MCF 10A (cell line): ENCODE data around the gene DNASE1. TPM values are rescaled to one million over a fixed set of nuclear protein-coding genes. Genes with fewer than 3 reads are reported as not detected.
A peak's percentile ranks its signal among the peaks of the same experiment; 100 is the strongest.

Experiments used
- BruUV-seq: library from RNA; stranded (reverse); fragments of 400-500 nt; replicated peaks from 2 replicates; lab custom pipeline; 2021; lab: Mats Ljungman, UMichigan
- CTCF ChIA-PET: fragments of 300-600 bp; sonication (Branson Sonifier 250); formaldehyde crosslinking; extraction: SDS; loops from one replicate; lab custom pipeline; 2021; ENCODE audit warnings: antibody characterized with exemption, inconsistent platforms; lab: Yijun Ruan, JAX
- POLR2A ChIA-PET: fragments of 300-600, 350-650 bp; sonication (Branson Sonifier 250); formaldehyde crosslinking; extraction: SDS; loops from one replicate; lab custom pipeline; 2020; ENCODE audit warnings: antibody characterized with exemption, inconsistent platforms; lab: Yijun Ruan, JAX
- DNase-seq: peaks from one replicate; pipeline ENCODE4 v3.0.0-alpha.2; 2018; ENCODE audit not compliant: unreplicated experiment
- H3K27ac Mint-ChIP-seq: one replicate; pipeline ENCODE4 v1.8.0; 2022; ENCODE audit warnings: mild to moderate bottlenecking, low read depth, mixed read lengths; ENCODE audit not compliant: unreplicated experiment
- H3K27me3 Mint-ChIP-seq: one replicate; pipeline ENCODE4 v1.8.0; 2022; ENCODE audit warnings: mixed read lengths; ENCODE audit not compliant: insufficient read depth, unreplicated experiment
- H3K36me3 Mint-ChIP-seq: one replicate; pipeline ENCODE4 v1.8.0; 2022; ENCODE audit warnings: mild to moderate bottlenecking, moderate library complexity, mixed read lengths; ENCODE audit not compliant: insufficient read depth, unreplicated experiment
- H3K4me1 Mint-ChIP-seq: one replicate; pipeline ENCODE4 v1.8.0; 2022; ENCODE audit warnings: mixed read lengths; ENCODE audit not compliant: insufficient read depth, unreplicated experiment
- H3K4me3 Mint-ChIP-seq: one replicate; pipeline ENCODE4 v1.8.0; 2022; ENCODE audit warnings: mild to moderate bottlenecking, moderate library complexity, mixed read lengths; ENCODE audit not compliant: unreplicated experiment
- H3K9me3 Mint-ChIP-seq: one replicate; pipeline ENCODE4 v1.8.0; 2022; ENCODE audit warnings: mixed read lengths; ENCODE audit not compliant: unreplicated experiment
- intact Hi-C: fragments of 100-400 bp; cut with micrococcal nuclease; formaldehyde crosslinking; loops from 2 replicates; pipeline ENCODE4 v1.14.1; 2022
- total RNA-seq: library from RNA; stranded (reverse); gene quantifications from 2 replicates; pipeline ENCODE4 v1.2.3, GENCODE V29; 2022
- TF ChIP-seq, protein P1 (sequence below): fragments of 200-600 bp; IDR thresholded peaks from one replicate; pipeline ENCODE4 v1.8.0; 2022; ENCODE audit warnings: antibody characterized with exemption, mild to moderate bottlenecking; ENCODE audit not compliant: unreplicated experiment

Gene DNASE1
- total RNA-seq, 1 experiment from 2014 or later, result 11.4 TPM

DNA sequence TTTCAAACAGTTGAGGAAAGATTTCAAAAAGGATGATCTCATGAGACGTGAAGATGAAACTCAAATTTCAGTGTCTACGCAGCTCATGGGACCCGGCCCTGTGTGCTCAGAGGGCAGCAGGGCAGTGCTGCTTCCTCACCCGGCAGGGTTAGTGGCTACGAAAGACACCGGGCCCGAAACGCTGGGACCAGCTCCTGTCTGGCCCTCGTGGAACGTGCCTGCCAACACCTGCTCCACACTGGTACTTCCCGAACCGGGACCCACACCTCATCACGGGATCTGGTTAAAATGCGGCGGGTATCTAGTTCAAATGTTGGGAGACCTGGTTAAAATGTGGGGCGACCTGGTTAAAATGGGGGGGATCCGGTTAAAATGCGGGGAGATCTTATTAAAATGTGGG, 18.7 kb downstream of the DNASE1 start:
- TF ChIP-seq, protein P1, sequence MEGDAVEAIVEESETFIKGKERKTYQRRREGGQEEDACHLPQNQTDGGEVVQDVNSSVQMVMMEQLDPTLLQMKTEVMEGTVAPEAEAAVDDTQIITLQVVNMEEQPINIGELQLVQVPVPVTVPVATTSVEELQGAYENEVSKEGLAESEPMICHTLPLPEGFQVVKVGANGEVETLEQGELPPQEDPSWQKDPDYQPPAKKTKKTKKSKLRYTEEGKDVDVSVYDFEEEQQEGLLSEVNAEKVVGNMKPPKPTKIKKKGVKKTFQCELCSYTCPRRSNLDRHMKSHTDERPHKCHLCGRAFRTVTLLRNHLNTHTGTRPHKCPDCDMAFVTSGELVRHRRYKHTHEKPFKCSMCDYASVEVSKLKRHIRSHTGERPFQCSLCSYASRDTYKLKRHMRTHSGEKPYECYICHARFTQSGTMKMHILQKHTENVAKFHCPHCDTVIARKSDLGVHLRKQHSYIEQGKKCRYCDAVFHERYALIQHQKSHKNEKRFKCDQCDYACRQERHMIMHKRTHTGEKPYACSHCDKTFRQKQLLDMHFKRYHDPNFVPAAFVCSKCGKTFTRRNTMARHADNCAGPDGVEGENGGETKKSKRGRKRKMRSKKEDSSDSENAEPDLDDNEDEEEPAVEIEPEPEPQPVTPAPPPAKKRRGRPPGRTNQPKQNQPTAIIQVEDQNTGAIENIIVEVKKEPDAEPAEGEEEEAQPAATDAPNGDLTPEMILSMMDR, result no peak
- Mint-ChIP-seq H3K4me3 (no peak overlapping the region), H3K9me3 (no peaks in the 10 kb centered on the region), H3K36me3 (peaks cover 69% of the 10 kb centered on the region), H3K27me3 (no peaks in the 10 kb centered on the region), H3K4me1 (no peaks in the 10 kb centered on the region), H3K27ac (no peak overlapping the region)
- no peak for DNase-seq
- no TSS peak for BruUV-seq
- CTCF ChIA-PET, result interaction anchor here (0.6 kb wide), 2 partner anchors 41 to 142 kb away, joined by 3 read pairs; no protein-coding TSS in a partner anchor
- intact Hi-C loops, result no loop called here
- POLR2A ChIA-PET, result no interaction called here

DNA sequence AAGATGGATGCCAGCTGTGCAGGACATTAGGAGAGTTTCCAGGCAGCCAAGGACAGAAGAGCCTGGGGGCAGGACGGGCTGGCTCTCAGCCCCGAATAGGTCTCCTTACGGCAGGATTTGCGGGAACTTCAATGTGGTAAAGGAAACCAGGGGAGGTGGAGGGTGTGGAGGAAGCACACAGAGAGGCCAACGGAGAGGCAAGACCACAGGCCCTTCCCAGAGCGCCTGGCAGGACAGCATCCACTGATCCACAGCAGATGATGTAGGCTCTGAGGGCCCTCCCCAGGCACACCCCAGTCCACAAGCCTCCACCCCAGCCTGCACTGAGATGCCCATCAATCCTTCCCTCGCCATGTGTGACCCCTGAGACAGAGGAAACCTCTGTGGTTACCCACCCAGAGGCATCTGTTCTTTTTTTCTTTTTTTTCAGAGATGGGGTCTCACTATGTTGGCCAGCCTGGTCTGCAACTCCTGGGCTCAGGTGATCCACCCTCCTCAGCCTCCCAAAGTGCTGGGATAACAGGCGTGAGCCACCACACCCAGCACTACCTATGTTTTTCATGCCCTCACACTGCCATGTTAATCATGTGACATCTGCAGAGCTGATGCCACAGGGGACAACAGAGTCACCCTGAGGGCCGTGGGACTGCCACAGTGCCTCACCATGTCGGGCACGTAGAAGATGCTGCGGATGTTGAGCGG, 19.3 kb downstream of the DNASE1 start:
- no TSS peak for BruUV-seq
- intact Hi-C loops, result no loop called here
- ChIA-PET CTCF (no interaction called here), POLR2A (no interaction called here)
- Mint-ChIP-seq H3K4me1 (no peaks in the 10 kb centered on the region), H3K9me3 (no peaks in the 10 kb centered on the region), H3K36me3 (peaks cover 71% of the 10 kb centered on the region), H3K27ac (peak overlapping the region; percentile 69), H3K4me3 (no peak overlapping the region), H3K27me3 (no peaks in the 10 kb centered on the region)
- DNase-seq, result no peak
- TF ChIP-seq, protein P1, result no peak

DNA sequence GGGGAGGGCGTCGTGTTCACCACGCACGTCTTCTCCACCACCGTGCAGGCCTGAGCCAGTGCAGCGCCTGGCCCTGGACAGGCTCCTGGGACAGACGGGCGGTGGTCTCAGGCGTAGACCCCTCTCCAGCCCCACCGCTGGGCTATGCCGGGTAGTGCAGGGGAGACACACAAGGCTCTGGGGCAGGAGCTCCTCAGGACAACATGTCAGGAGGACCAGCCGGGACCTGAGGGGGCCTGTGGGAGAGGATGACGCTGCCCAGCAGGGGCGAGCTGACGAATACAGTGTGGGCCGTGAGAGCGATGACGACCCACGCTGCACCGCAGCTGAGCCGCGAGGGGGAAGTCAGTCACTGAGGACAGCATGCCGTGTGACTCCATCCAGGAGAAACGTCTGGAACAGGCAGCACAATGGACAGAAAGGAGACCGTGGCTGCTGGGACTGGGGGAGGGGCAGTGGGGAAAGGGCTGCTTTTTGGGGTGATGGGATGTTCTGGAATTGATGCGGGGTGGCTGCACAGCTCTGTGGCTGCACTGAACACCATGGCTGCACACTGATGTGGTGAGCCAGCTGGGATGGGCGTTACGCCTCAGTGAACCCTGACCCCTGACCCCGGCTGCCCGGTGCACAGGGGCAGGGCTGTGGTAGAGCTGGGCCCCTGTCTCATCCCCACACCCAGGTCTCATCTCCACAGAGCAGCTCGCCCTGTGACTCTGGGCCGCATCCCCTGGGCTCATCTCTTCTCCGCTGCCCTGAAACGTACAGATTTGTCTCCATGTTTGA, 20.2 kb downstream of the DNASE1 start:
- Mint-ChIP-seq H3K27ac (peak overlapping the region; percentile 69), H3K4me1 (no peaks in the 10 kb centered on the region), H3K27me3 (no peaks in the 10 kb centered on the region), H3K9me3 (no peaks in the 10 kb centered on the region), H3K4me3 (no peak overlapping the region), H3K36me3 (peaks cover 75% of the 10 kb centered on the region)
- no peak for DNase-seq
- TF ChIP-seq, protein P1, result no peak
- CTCF ChIA-PET, result interaction anchor here (0.7 to 1.2 kb wide), 2 partner anchors 16 to 23 kb away, joined by 3 read pairs; no protein-coding TSS in a partner anchor
- intact Hi-C loops, result no loop called here
- no TSS peak for BruUV-seq
- POLR2A ChIA-PET, result no interaction called here

DNA sequence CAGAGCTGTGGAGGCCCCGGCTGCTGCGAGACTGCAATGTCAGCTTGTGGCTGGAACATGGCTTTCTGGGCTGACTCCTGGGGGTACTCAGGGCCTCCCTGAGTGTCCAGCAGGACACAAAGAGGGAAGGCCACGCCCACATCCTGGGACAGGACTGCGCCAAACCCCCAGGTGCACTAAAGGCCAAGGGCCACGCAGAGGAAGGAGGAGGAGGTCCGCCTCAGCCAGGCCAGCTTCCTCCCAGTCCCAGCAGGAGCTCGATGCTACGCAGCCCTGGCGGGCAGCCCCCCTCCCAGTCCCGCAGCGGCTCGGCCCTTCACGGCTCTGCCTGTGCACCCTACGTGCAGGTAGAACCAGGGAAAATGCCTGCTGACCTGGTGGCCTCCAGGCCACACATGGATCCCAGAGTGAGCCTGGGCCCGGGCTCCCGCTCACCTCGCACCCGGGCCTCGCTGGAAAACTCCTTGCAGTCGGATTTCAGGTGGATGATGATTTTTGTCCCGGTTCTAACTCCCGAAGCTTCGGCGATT, 21.2 kb downstream of the DNASE1 start:
- Mint-ChIP-seq H3K27ac (peak overlapping the region; percentile 27), H3K36me3 (peaks cover 76% of the 10 kb centered on the region), H3K4me1 (no peaks in the 10 kb centered on the region), H3K9me3 (no peaks in the 10 kb centered on the region), H3K4me3 (no peak overlapping the region), H3K27me3 (no peaks in the 10 kb centered on the region)
- ChIA-PET CTCF (interaction anchor here (0.5 to 1.2 kb wide), 2 partner anchors 15 to 757 kb away, joined by 3 to 4 read pairs; no protein-coding TSS in a partner anchor), POLR2A (no interaction called here)
- no peak for DNase-seq
- TF ChIP-seq, protein P1, result no peak
- no TSS peak for BruUV-seq
- intact Hi-C loops, result no loop called here
